Measurements from ENCODE around the gene COL4A2. TPM values are rescaled to one million over a fixed set of nuclear protein-coding genes. Genes with fewer than 3 reads are reported as not detected.
A peak's percentile ranks its signal among the peaks of the same experiment; 100 is the strongest.

The COL4A2 gene
- polyA plus RNA-seq = 30.7 to 64.2 TPM (median 31.1 TPM) in 3 replicates
- polyA plus RNA-seq (2011; ENCODE audit: low read depth) = 2.4 TPM
- 5.3 and 11.3 TPM in 2 replicates for polyA plus RNA-seq (2011; cell fraction: cytosol; rRNA removed)
- polyA plus RNA-seq (2011; cell fraction: nucleus; rRNA removed) = 78.0 and 99.9 TPM in 2 replicates
- polyA plus RNA-seq (2012; ENCODE audit: low replicate concordance) = 6.3 and 80.3 TPM in 2 replicates
- polyA minus RNA-seq = 69.8 to 191 TPM (median 82.0 TPM) in 3 replicates
- polyA minus RNA-seq (2011; cell fraction: cytosol; rRNA and poly(A)+ RNA removed) = 38.8 TPM
- 150 and 169 TPM in 2 replicates for polyA minus RNA-seq (2011; cell fraction: nucleus; rRNA and poly(A)+ RNA removed)

DNA sequence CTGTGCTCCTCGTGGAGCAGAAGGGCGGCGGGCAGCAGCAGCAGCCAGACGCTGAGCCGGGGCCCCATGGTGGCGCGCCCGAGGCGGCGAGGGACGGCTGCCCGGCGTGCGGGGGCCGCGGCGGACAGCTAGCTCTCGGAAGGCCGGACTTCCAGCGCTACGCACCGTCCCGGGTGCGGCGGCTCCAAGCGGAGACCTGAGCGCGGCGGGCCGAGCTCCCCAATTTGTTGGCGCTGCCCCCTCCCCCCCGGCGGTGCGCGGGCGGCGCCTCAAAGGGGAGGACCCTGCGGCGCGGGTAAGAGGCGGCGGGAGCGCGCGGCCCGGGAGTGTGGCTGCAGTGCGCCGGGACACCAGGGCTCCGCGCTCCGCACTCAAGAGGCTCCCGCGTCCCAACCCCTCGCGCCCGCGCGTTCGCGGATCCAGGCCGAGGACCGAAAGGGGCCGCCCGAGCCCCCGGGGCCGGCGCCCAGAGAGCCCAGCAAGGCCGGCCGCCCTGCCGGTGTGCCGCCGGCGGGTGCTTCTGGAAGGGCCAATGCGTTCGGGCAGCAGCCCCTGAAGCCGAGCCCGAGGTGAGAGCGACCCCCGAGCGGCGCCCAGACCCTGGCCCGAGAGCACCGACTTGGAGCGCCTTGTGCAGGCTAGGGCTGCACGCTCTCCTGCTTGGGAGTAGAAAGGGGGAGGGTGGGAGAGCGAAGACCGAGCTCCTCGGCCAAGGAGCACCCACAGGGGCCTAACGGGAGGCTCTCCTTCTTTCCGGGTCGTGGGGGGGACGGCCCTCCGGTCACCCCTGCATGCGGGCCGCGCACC lies at the start of gene COL4A2, which contains the start of gene COL4A1:
TSS of gene COL4A2 (plus strand) at position 325 of the 807 bp plus-strand sequence. CDS start 620 bp downstream, outside the sequence.
TSS of gene COL4A1 (minus strand) at position 198 of the 807 bp plus-strand sequence. CDS start at position 68, 130 bp downstream.
- dilution Hi-C loops (cut with MboI; ENCODE audit: extremely low pct_ligation_motif_present, low sequenced_read_pairs) = no loop called here
- H3K36me3 ChIP-seq (ENCODE audit: control insufficient read depth in 2 of 2, extremely low read depth in 1 of 2, insufficient read depth in 2 of 2, low read length in 2 of 2) = peaks cover 3 to 14% of the 10 kb centered on the region in 2 experiments
- no peak for DNase-seq (ENCODE audit: low read depth, low spot score)
- no peaks in the 10 kb centered on the region for H4K20me1 ChIP-seq (ENCODE audit: control insufficient read depth, extremely low read depth, insufficient read depth, low read length)
- peaks cover 2% of the 10 kb centered on the region for H3K9me1 ChIP-seq (ENCODE audit: control insufficient read depth, extremely low read depth, insufficient read depth, low read length)
- FAIRE-seq = no peak
- no peaks in the 10 kb centered on the region for H3K27me3 ChIP-seq (ENCODE audit: control insufficient read depth, extremely low read depth, insufficient read depth, low read length)
- H3K4me2 ChIP-seq (ENCODE audit: control insufficient read depth, extremely low read depth, insufficient read depth, low read depth, low read length) = peak within 1 kb of the TSS; percentile 93
- H3K27ac ChIP-seq (ENCODE audit: control insufficient read depth, insufficient read depth, low read length) = peak within 1 kb of the TSS; percentile 54
- peak within 1 kb of the TSS; percentile 78 for H2AFZ ChIP-seq (ENCODE audit: control insufficient read depth, low read length)
- TF ChIP-seq EZH2 (IDR thresholded peaks at IDR 0.05; ENCODE audit: low read length) = no peak
- TF ChIP-seq, protein P1, sequence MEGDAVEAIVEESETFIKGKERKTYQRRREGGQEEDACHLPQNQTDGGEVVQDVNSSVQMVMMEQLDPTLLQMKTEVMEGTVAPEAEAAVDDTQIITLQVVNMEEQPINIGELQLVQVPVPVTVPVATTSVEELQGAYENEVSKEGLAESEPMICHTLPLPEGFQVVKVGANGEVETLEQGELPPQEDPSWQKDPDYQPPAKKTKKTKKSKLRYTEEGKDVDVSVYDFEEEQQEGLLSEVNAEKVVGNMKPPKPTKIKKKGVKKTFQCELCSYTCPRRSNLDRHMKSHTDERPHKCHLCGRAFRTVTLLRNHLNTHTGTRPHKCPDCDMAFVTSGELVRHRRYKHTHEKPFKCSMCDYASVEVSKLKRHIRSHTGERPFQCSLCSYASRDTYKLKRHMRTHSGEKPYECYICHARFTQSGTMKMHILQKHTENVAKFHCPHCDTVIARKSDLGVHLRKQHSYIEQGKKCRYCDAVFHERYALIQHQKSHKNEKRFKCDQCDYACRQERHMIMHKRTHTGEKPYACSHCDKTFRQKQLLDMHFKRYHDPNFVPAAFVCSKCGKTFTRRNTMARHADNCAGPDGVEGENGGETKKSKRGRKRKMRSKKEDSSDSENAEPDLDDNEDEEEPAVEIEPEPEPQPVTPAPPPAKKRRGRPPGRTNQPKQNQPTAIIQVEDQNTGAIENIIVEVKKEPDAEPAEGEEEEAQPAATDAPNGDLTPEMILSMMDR (optimal IDR thresholded peaks at IDR 0.05 in 1 of 3, IDR thresholded peaks at IDR 0.05 in 1 of 3, conservative IDR thresholded peaks at IDR 0.05 in 1 of 3; ENCODE audit: extremely low read depth in 1 of 3, insufficient read depth in 2 of 3, low read length in 3 of 3) = no peak
- H3K4me3 ChIP-seq (ENCODE audit: control insufficient read depth in 2 of 3, extremely low read depth in 1 of 3, insufficient read depth in 2 of 3, low read depth in 1 of 3, low read length in 3 of 3) = peak within 1 kb of the TSS; percentile 74 to 92 (median 79)
- peak within 1 kb of the TSS; percentile 80 for H3K9ac ChIP-seq (ENCODE audit: control insufficient read depth, extremely low read depth, insufficient read depth, low read length)
- peaks cover 42% of the 10 kb centered on the region for H3K4me1 ChIP-seq (ENCODE audit: control insufficient read depth, extremely low read depth, insufficient read depth, low read length)
- no peaks in the 10 kb centered on the region for H3K9me3 ChIP-seq (ENCODE audit: control insufficient read depth, low read depth, low read length)
- peaks cover 80% of the 10 kb centered on the region for H3K79me2 ChIP-seq (ENCODE audit: control insufficient read depth, insufficient read depth, low read length)

DNA sequence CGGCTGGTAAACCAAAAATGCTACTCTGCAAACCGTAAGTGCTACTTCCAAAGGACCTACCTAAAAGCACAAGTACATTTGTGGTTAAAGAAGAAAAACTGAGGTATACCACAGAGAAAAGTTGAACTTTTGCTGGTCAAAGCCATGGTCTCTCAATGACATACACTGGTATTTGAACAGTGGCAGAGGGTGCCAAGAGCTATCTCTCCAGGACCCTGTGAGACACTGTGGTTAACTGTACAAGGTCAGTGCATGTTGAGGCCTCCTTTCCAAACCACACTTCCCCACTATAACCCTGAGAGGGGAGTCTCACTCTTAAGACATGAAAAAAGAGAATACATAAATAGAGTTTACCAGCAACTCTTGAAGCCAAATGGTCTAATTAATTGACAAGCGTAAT lies 49.7 kb upstream of the COL4A2 start:
- Histone ChIP-seq H3K79me2 (ENCODE audit: control insufficient read depth, insufficient read depth, low read length) (peaks cover 18% of the 10 kb centered on the region), H3K9me1 (ENCODE audit: control insufficient read depth, extremely low read depth, insufficient read depth, low read length) (no peaks in the 10 kb centered on the region), H3K36me3 (ENCODE audit: control insufficient read depth in 2 of 2, extremely low read depth in 1 of 2, insufficient read depth in 2 of 2, low read length in 2 of 2) (no peaks in the 10 kb centered on the region), H3K4me2 (ENCODE audit: control insufficient read depth, extremely low read depth, insufficient read depth, low read depth, low read length) (no peak overlapping the region), H3K9ac (ENCODE audit: control insufficient read depth, extremely low read depth, insufficient read depth, low read length) (no peak overlapping the region), H3K9me3 (ENCODE audit: control insufficient read depth, low read depth, low read length) (no peaks in the 10 kb centered on the region), H2AFZ (ENCODE audit: control insufficient read depth, low read length) (no peak overlapping the region), H3K27ac (ENCODE audit: control insufficient read depth, insufficient read depth, low read length) (no peak overlapping the region), H3K4me3 (ENCODE audit: control insufficient read depth in 2 of 3, extremely low read depth in 1 of 3, insufficient read depth in 2 of 3, low read depth in 1 of 3, low read length in 3 of 3) (no peak overlapping the region), H3K4me1 (ENCODE audit: control insufficient read depth, extremely low read depth, insufficient read depth, low read length) (peaks cover 40% of the 10 kb centered on the region), H4K20me1 (ENCODE audit: control insufficient read depth, extremely low read depth, insufficient read depth, low read length) (no peaks in the 10 kb centered on the region), H3K27me3 (ENCODE audit: control insufficient read depth, extremely low read depth, insufficient read depth, low read length) (no peaks in the 10 kb centered on the region)
- TF ChIP-seq, protein P1 (optimal IDR thresholded peaks at IDR 0.05 in 1 of 3, IDR thresholded peaks at IDR 0.05 in 1 of 3, conservative IDR thresholded peaks at IDR 0.05 in 1 of 3; ENCODE audit: extremely low read depth in 1 of 3, insufficient read depth in 2 of 3, low read length in 3 of 3) = no peak
- no peak for TF ChIP-seq EZH2 (IDR thresholded peaks at IDR 0.05; ENCODE audit: low read length)
- dilution Hi-C loops (cut with MboI; ENCODE audit: extremely low pct_ligation_motif_present, low sequenced_read_pairs) = no loop called here
- DNase-seq (ENCODE audit: low read depth, low spot score) = no peak
- FAIRE-seq = no peak

Measured in keratinocyte (primary cell).